Adrenal gland (tissue), 12 donors: ENCODE data around the gene DSG4. TPM values are rescaled to one million over a fixed set of nuclear protein-coding genes. Genes with fewer than 3 reads are reported as not detected.

Experiments used
- DNase-seq, 7 donors: peaks; one replicate each; pipeline ENCODE4 v3.0.0-alpha.2; 2019 to 2020
- H3K27ac ChIP-seq, 5 donors: fragments of 200-600 bp; sonication (generic) in 4 of 5; 1 replicate in 3 of 5; 2 replicates in 2 of 5; pipeline versions ENCODE4 v1.5.1 to v1.8.0; 2016 to 2020; ENCODE audit warnings: mild to moderate bottlenecking in 1 of 5
- H3K27me3 ChIP-seq: fragments of 200-600 bp; 2 replicates; pipeline ENCODE4 v1.8.0; 2021
- H3K36me3 ChIP-seq, 2 donors: fragments of 200-600 bp; replicated peaks in 1 of 2; 1 replicate in 1 of 2; 2 replicates in 1 of 2; pipeline versions ENCODE4 v1.5.1 to v1.8.0; 2018 to 2022
- H3K4me1 ChIP-seq, 2 donors: fragments of 200-600 bp; replicated peaks in 1 of 2; 1 replicate in 1 of 2; 2 replicates in 1 of 2; pipeline versions ENCODE4 v1.5.1 to v1.8.0; 2018 to 2021
- H3K4me3 ChIP-seq, 4 donors: fragments of 200-600 bp; sonication (generic) in 3 of 4; one replicate each; pipeline ENCODE4 v1.5.1; 2016 to 2018
- H3K9me3 ChIP-seq, 3 donors: fragments of 200-600 bp; sonication (generic) in 1 of 3; replicated peaks in 1 of 3; 1 replicate in 2 of 3; 2 replicates in 1 of 3; pipeline versions ENCODE4 v1.5.1 to v1.8.0; 2016 to 2021
- CTCF ChIP-seq, 6 experiments: fragments of 450-650 bp in 4 of 6; fragments of 200-600 bp in 2 of 6; sonication (generic) in 1 of 6; IDR thresholded peaks; 1 replicate in 5 of 6; 2 replicates in 1 of 6; pipeline versions ENCODE4 v1.5.1 to v1.8.0; 2016 to 2021; ENCODE audit warnings: antibody characterized with exemption in 6 of 6, mild to moderate bottlenecking in 2 of 6, moderate library complexity in 1 of 6
- POLR2A ChIP-seq, 2 donors: fragments of 450-650 bp; IDR thresholded peaks; one replicate each; pipeline ENCODE4 v1.6.1; 2017; ENCODE audit warnings: antibody characterized with exemption in 2 of 2, mild to moderate bottlenecking in 2 of 2, moderate library complexity in 1 of 2
- whole genome bisulfite sequencing, 4 donors: extraction: QIAGEN DNeasy Blood & Tissue Kit in 2 of 4; methylation state at CpG; one replicate each; pipeline versions ENCODE4 v1.1.5 to v1.1.7; 2013 to 2017; 5-methylcytosine and 5-hydroxymethylcytosine counted together
- intact Hi-C, 2 donors: fragments of 100-400 bp; cut with DNase I; formaldehyde crosslinking; loops; one replicate each; pipeline versions ENCODE4 v1.14.1 to v1.15.0; 2022 to 2023
- polyA plus RNA-seq, 3 donors: library from polyadenylated mRNA; stranded (reverse); fragments of 200-250 nt in 2 of 3; fragments of 350-450 nt in 1 of 3; fragmentation: Illumina TruSeq in 1 of 3; extraction: RNeasy Lipid Tissue Mini Kit (QIAGEN cat#74804) in 1 of 3; gene quantifications; one replicate each; pipeline ENCODE4 v1.2.3, GENCODE V29; 2013 to 2014
- total RNA-seq, 9 donors: library from RNA; depleted of rRNA in 4 of 9; stranded (reverse); fragments of >200 nt in 4 of 9; fragments of 120-200 nt in 1 of 9; fragmentation: NEBNext Ultra II Directional in 1 of 9; extraction: Animal tissue kit (Norgen Biotek cat#: 25700) in 1 of 9; gene quantifications; one replicate each; pipeline versions ENCODE4 v1.1.0 to v1.2.4, GENCODE V29; 2013 to 2023
- donor health status: healthy with polysubstance abuse.
- donor health status: Bipolar disorder and iron deficiency.
- donor health status: DM: yes; HTN: yes; CAD: no.
- donor health status: DM: no; HTN: no; CAD: no.
- donor health status: DM: no; HTN: no; CAD: no.
- donor health status: DM: yes; HTN: yes; CAD: no.

DSG4 gene
- total and polyA plus RNA-seq, 12 donors, result not detected

- no peak for DNase-seq
- no peak overlapping the region for H3K4me3 ChIP-seq
- no peaks in the 10 kb centered on the region for H3K27me3 ChIP-seq
- intact Hi-C loops, result no loop called here
- 59 to 72% (median 64%) methylated on average over 5 of the region's 5 CpGs for WGBS, 4 donors
- no peaks in the 10 kb centered on the region for H3K9me3 ChIP-seq
- H3K27ac ChIP-seq, result no peak overlapping the region
- TF ChIP-seq CTCF (IDR thresholded peaks at IDR 0.05) (no peak), POLR2A (IDR thresholded peaks at IDR 0.05) (no peak)
- H3K4me1 ChIP-seq, result no peaks in the 10 kb centered on the region
- no peaks in the 10 kb centered on the region for H3K36me3 ChIP-seq
Measured at GRCh38 chr18:31356025-31356424, 20.6 kb upstream of the DSG4 start.

GRCh38 chr18:31364190-31364589, 12.4 kb upstream of the DSG4 start:
- H3K27me3 ChIP-seq, result no peaks in the 10 kb centered on the region
- 80 to 87% (median 82%) methylated on average over 4 of the region's 4 CpGs for WGBS, 4 donors
- no peak for TF ChIP-seq CTCF (IDR thresholded peaks at IDR 0.05)
- TF ChIP-seq POLR2A (IDR thresholded peaks at IDR 0.05), result no peak
- intact Hi-C loops, result no loop called here
- H3K4me1 ChIP-seq, result no peaks in the 10 kb centered on the region
- H3K36me3 ChIP-seq, result no peaks in the 10 kb centered on the region
- no peaks in the 10 kb centered on the region for H3K9me3 ChIP-seq
- H3K27ac ChIP-seq, result no peak overlapping the region
- H3K4me3 ChIP-seq, result no peak overlapping the region
- DNase-seq, result no peak

GRCh38 chr18:31369478-31369877, 7.1 kb upstream of the DSG4 start:
- Histone ChIP-seq H3K9me3 (no peaks in the 10 kb centered on the region), H3K4me3 (no peak overlapping the region), H3K4me1 (no peaks in the 10 kb centered on the region), H3K27me3 (no peaks in the 10 kb centered on the region), H3K27ac (no peak overlapping the region), H3K36me3 (no peaks in the 10 kb centered on the region)
- intact Hi-C loops, result no loop called here
- no peak for DNase-seq
- no peak for TF ChIP-seq CTCF (IDR thresholded peaks at IDR 0.05)
- TF ChIP-seq POLR2A (IDR thresholded peaks at IDR 0.05), result no peak

- H3K27ac ChIP-seq, result no peak overlapping the region
- no peaks in the 10 kb centered on the region for H3K9me3 ChIP-seq
- no peak overlapping the region for H3K4me3 ChIP-seq
- H3K36me3 ChIP-seq, result no peaks in the 10 kb centered on the region
- no peaks in the 10 kb centered on the region for H3K4me1 ChIP-seq
- intact Hi-C loops, result no loop called here
- no peak for DNase-seq
- TF ChIP-seq POLR2A (IDR thresholded peaks at IDR 0.05) (no peak), CTCF (IDR thresholded peaks at IDR 0.05) (no peak)
- no peaks in the 10 kb centered on the region for H3K27me3 ChIP-seq
Measured at GRCh38 chr18:31371989-31372388, 4.6 kb upstream of the DSG4 start.
